Activated T-cell treated with anti-CD3 and anti-CD28 coated beads, Interleukin-2, amount 50 U/mL, for 24 hours (primary cell): Measurements from ENCODE around the gene UTRN.

Source experiments
- DNase-seq: peaks from one replicate; pipeline ENCODE4 v3.0.0-alpha.2; 2020
- H3K27ac Mint-ChIP-seq: 2 replicates; pipeline ENCODE4 v1.8.0; 2020; ENCODE audit warnings: mild to moderate bottlenecking, mixed read lengths
- H3K27me3 Mint-ChIP-seq: 2 replicates; pipeline ENCODE4 v1.8.0; 2020; ENCODE audit warnings: mixed read lengths
- H3K36me3 Mint-ChIP-seq: 2 replicates; pipeline ENCODE4 v1.8.0; 2020; ENCODE audit warnings: low read depth, mixed read lengths
- H3K4me1 Mint-ChIP-seq: 2 replicates; pipeline ENCODE4 v1.8.0; 2020; ENCODE audit warnings: low read depth, mixed read lengths
- H3K4me3 Mint-ChIP-seq: 2 replicates; pipeline ENCODE4 v1.8.0; 2020; ENCODE audit warnings: mild to moderate bottlenecking, moderate library complexity, mixed read lengths
- H3K9me3 Mint-ChIP-seq: 2 replicates; pipeline ENCODE4 v1.8.0; 2020; ENCODE audit warnings: mixed read lengths

UTRN gene

GRCh38 chr6:144295211-144295610, 10.1 kb downstream of the UTRN start:
- Mint-ChIP-seq H3K27ac (no peak overlapping the region), H3K27me3 (no peaks in the 10 kb centered on the region), H3K4me1 (peaks cover 18% of the 10 kb centered on the region), H3K36me3 (no peaks in the 10 kb centered on the region), H3K4me3 (no peak overlapping the region), H3K9me3 (no peaks in the 10 kb centered on the region)
- DNase-seq, result no peak

- Mint-ChIP-seq H3K27me3 (no peaks in the 10 kb centered on the region), H3K36me3 (no peaks in the 10 kb centered on the region), H3K27ac (no peak overlapping the region), H3K9me3 (no peaks in the 10 kb centered on the region), H3K4me3 (no peak overlapping the region), H3K4me1 (peaks cover 15% of the 10 kb centered on the region)
- DNase-seq, result no peak
Measured at GRCh38 chr6:144295981-144296767, 11.0 kb downstream of the UTRN start.

GRCh38 chr6:144296973-144297372, 11.8 kb downstream of the UTRN start:
- H3K4me3 Mint-ChIP-seq, result no peak overlapping the region
- no peak overlapping the region for H3K27ac Mint-ChIP-seq
- H3K4me1 Mint-ChIP-seq, result peaks cover 15% of the 10 kb centered on the region
- no peaks in the 10 kb centered on the region for H3K36me3 Mint-ChIP-seq
- H3K27me3 Mint-ChIP-seq, result no peaks in the 10 kb centered on the region
- no peaks in the 10 kb centered on the region for H3K9me3 Mint-ChIP-seq
- no peak for DNase-seq

DNA sequence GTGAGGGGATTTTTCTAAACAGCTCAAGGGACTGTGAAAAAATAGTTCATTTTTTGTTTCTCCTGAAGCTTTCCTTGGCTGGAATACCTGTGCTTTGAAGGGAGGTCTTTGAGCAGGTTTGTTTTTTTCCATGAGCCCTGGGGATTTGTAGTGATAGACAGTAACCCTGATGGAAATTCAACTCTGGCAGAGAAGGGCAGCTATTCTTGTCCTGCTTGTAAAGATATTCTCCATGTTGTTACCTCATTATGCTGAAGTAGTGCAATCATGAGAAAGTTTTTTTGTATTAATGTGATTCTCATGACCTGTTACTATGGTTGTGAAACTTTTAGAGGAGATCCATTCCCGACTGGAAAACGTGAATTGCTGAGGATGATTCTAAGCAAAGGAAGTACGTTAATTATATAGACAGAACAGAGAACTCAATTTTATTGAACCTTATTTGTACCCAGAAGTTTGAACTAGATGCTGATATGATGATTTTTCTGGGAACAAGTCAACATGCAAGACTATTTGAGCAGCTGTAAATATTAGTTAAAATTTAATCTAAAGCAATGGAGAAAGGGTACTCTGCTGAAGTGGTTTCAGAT, 12.5 kb downstream of the UTRN start:
- DNase-seq, result no peak
- peaks cover 15% of the 10 kb centered on the region for H3K4me1 Mint-ChIP-seq
- H3K27me3 Mint-ChIP-seq, result no peaks in the 10 kb centered on the region
- H3K9me3 Mint-ChIP-seq, result no peaks in the 10 kb centered on the region
- no peaks in the 10 kb centered on the region for H3K36me3 Mint-ChIP-seq
- no peak overlapping the region for H3K27ac Mint-ChIP-seq
- H3K4me3 Mint-ChIP-seq, result no peak overlapping the region

GRCh38 chr6:144298194-144298593, 13.1 kb downstream of the UTRN start:
- H3K9me3 Mint-ChIP-seq, result no peaks in the 10 kb centered on the region

DNA sequence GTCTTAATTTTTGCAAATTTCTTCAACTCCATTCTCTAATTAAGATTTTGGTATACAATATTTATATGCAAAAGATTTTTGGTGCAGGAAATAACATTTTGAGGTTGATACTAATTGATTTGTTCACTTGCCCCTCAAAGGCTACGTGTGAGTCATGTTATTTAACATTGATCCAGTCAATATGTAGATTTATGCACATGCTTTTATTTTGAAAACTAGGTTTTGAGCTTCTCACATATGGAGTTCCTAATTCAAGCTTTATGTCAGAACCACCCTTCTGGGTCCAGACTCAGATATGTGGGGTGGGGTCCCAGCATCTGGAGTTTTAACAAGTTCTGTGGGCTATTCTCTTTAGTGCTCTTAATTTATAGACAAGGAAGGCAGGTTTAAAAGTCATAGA, 13.8 kb downstream of the UTRN start:
- Mint-ChIP-seq H3K4me1 (peaks cover 15% of the 10 kb centered on the region), H3K9me3 (no peaks in the 10 kb centered on the region), H3K4me3 (no peak overlapping the region), H3K36me3 (no peaks in the 10 kb centered on the region), H3K27me3 (no peaks in the 10 kb centered on the region), H3K27ac (no peak overlapping the region)
- DNase-seq, result no peak

More at GRCh38 chr6:144298194-144298593, 13.1 kb downstream of the UTRN start:
- Mint-ChIP-seq H3K4me1 (peaks cover 15% of the 10 kb centered on the region), H3K27me3 (no peaks in the 10 kb centered on the region), H3K4me3 (no peak overlapping the region), H3K36me3 (no peaks in the 10 kb centered on the region), H3K27ac (no peak overlapping the region)
- DNase-seq, result no peak

DNA sequence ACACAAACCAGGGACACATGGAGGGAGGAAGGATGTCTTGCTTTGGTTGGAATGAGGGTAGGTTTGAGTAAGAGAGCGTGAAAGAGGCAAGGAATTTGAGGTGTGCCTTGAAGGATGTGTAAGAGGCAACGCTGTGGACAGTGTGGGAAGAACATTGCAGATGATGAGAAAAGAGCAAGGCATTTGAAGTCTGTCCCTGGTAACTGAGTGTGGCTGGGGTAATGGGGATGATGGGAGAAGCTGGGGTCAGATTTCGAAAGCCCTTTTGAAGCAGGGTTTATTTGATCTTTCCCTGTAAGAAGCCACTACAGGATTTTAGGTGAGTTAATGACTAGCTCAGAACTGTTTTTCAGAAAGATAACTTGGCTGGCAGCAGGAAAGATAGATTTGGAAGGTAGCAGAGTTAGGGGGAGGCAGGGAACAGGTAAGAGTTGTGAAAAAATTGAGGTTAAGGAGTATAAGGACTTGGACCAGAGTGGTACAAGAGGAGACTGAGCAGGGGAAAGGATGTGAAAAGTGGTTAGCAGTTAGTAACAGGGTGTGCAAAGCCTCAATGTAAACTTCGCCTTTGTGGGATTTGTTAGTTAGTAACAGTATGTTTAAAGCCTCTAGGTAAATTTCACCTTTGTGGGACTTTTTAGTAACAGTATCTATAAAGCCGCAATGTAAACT, 17.7 kb downstream of the UTRN start:
- Mint-ChIP-seq H3K27me3 (no peaks in the 10 kb centered on the region), H3K9me3 (no peaks in the 10 kb centered on the region), H3K27ac (no peak overlapping the region), H3K4me1 (peaks cover 16% of the 10 kb centered on the region), H3K36me3 (no peaks in the 10 kb centered on the region), H3K4me3 (no peak overlapping the region)
- DNase-seq, result no peak

DNA sequence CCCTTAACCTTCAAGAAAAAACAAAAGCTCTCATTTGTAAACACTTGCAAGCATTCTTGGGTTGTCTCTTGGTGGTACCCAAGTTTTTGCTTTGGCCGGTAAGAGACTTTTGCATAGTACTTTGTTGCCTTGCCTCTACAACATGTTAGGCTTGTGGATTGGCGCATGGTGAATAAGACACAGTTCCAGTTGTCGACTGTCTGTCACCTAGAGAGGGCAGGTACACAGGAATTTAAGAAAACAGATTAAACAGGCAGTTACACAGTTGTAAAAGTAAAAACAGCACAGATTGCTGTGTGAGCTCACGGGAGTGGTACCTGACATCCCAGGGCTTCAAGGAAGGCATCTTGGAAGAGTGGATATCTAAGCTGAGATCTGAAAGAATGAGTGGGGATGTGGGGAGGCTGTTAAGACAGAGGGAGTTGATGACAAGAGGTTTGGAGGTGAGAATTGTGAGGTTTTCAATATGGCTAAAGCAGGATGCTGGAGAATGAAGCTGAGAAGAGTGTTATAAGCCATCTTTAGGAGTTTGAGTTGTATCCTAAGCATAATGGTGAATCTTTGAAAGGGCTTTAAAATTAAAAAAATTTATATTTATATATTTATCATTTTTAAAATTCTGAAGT, 19.2 kb downstream of the UTRN start:
- Mint-ChIP-seq H3K36me3 (no peaks in the 10 kb centered on the region), H3K9me3 (no peaks in the 10 kb centered on the region), H3K4me1 (peaks cover 10% of the 10 kb centered on the region), H3K27ac (no peak overlapping the region), H3K27me3 (no peaks in the 10 kb centered on the region), H3K4me3 (no peak overlapping the region)
- no peak for DNase-seq

GRCh38 chr6:144305567-144305966, 20.4 kb downstream of the UTRN start:
- Mint-ChIP-seq H3K9me3 (no peaks in the 10 kb centered on the region), H3K36me3 (no peaks in the 10 kb centered on the region), H3K4me1 (peaks cover 17% of the 10 kb centered on the region), H3K27ac (no peak overlapping the region), H3K27me3 (no peaks in the 10 kb centered on the region), H3K4me3 (no peak overlapping the region)
- no peak for DNase-seq

DNA sequence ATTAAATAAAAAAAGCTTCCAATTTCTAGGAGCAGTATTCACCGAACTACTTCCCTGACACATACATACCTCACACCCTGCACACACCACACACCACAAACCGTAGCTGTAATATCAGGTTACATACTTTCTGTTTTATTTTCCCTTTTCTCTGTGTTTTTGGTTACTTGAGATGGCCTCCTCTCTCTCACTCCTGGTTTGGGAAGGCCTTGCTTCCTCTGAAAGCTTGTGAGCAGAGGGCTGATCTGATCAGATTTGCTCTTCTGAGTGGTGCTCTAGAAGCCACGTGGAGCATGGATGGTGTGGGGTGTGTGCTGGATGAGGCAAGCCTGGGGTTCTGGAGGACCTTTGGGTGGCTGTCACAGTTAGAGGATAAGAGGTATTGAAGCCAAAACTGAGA, 20.9 kb downstream of the UTRN start:
- Mint-ChIP-seq H3K27ac (peak overlapping the region; percentile 56), H3K27me3 (no peaks in the 10 kb centered on the region), H3K4me1 (peaks cover 21% of the 10 kb centered on the region), H3K36me3 (no peaks in the 10 kb centered on the region), H3K9me3 (no peaks in the 10 kb centered on the region), H3K4me3 (no peak overlapping the region)
- no peak for DNase-seq

DNA sequence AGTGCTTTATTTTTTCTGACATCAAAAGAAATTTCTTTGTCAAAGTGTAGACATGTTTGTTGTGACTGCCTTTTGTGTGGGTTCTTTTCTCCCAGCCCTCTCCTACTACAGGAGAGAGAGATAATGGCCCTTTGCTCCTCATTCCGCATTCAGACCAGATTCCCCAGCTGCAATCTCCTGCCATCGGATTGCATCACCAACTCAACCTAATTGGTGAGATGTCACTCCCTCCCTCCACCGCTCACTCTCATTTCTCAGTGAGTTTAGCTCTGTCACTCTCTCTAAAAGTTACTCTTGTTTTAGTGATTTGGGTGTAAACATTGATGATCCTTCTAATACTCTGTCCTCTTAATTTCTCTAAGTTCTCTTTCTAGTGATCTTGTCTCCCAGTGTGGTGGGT, 22.7 kb downstream of the UTRN start:
- Mint-ChIP-seq H3K27me3 (no peaks in the 10 kb centered on the region), H3K9me3 (no peaks in the 10 kb centered on the region), H3K27ac (no peak overlapping the region)

GRCh38 chr6:144310765-144311164, 25.6 kb downstream of the UTRN start:
- no peak for DNase-seq
- H3K27me3 Mint-ChIP-seq, result no peaks in the 10 kb centered on the region
- H3K4me1 Mint-ChIP-seq, result peaks cover 22% of the 10 kb centered on the region
- peak overlapping the region; percentile 33 for H3K4me3 Mint-ChIP-seq
- H3K36me3 Mint-ChIP-seq, result no peaks in the 10 kb centered on the region
- H3K9me3 Mint-ChIP-seq, result no peaks in the 10 kb centered on the region
- H3K27ac Mint-ChIP-seq, result peak overlapping the region; percentile 16

More for the DNA sequence above, 22.7 kb downstream of the UTRN start:
- peaks cover 25% of the 10 kb centered on the region for H3K4me1 Mint-ChIP-seq
- no peaks in the 10 kb centered on the region for H3K36me3 Mint-ChIP-seq
- no peak overlapping the region for H3K4me3 Mint-ChIP-seq
- DNase-seq, result no peak

DNA sequence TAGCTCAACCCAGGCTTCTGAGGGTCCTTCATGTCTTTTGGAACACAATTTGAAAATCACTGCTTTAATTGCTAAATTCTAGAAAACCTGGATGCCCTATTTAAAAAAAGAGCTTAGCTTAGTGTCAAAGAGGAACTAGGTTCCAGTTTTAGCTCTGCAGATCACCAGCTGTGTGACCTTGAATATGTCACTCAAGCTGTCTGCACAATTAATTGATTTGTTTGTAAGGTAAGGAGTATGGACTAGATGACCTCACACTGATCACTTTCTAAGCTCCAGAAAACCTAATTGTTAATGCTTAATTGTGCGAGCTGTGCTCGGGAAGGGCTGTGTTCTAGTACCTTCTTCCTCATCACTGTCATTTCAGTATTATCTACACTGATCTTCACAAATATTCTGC, 26.2 kb downstream of the UTRN start:
- peak overlapping the region; percentile 16 for H3K27ac Mint-ChIP-seq
- no peaks in the 10 kb centered on the region for H3K36me3 Mint-ChIP-seq
- H3K4me3 Mint-ChIP-seq, result no peak overlapping the region
- no peak for DNase-seq
- H3K9me3 Mint-ChIP-seq, result no peaks in the 10 kb centered on the region
- H3K4me1 Mint-ChIP-seq, result peaks cover 16% of the 10 kb centered on the region
- H3K27me3 Mint-ChIP-seq, result no peaks in the 10 kb centered on the region

- Mint-ChIP-seq H3K4me3 (no peak overlapping the region), H3K36me3 (no peaks in the 10 kb centered on the region), H3K27ac (no peak overlapping the region), H3K4me1 (peaks cover 16% of the 10 kb centered on the region), H3K27me3 (no peaks in the 10 kb centered on the region), H3K9me3 (no peaks in the 10 kb centered on the region)
- DNase-seq, result no peak
Measured at GRCh38 chr6:144314003-144314485, 28.9 kb downstream of the UTRN start.
